Measurements from ENCODE around the gene FIBP.

FIBP gene

DNA sequence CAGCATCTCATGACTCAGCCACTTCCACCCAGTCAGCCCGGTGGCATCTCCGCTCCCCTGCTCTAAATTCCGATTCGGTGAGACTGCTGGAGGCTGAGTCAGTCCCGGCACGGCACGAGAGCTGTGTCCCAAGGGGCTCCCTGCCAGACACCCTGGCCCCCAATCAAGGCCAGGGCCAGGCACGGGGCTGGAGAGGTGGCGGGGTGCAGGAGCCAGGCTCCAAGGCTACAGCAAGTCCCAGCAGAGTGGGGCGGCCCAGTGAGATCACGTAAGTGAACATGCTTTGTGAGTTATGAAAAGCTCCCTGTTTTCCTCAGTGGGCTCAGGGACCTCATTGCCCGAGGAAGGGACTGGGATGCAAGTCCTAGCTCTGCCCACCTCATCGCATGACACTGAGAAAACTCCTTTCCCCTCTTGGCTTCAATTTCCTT is 27.6 kb upstream of the FIBP start:
- H3K4me1 ChIP-seq (ENCODE audit: insufficient read depth, poor library complexity, severe bottlenecking) = peaks cover 74% of the 10 kb centered on the region
- DNase-seq (ENCODE audit: low spot score) = peak; percentile 95
- TF ChIP-seq CTCF (IDR thresholded peaks at IDR 0.05; ENCODE audit: poor library complexity, severe bottlenecking) = no peak
- H3K27me3 ChIP-seq (ENCODE audit: insufficient read depth, poor library complexity, severe bottlenecking) = no peaks in the 10 kb centered on the region
- peaks cover 23% of the 10 kb centered on the region; the same call in 1 of the 2 replicates for H3K36me3 ChIP-seq (ENCODE audit: low read depth)
- ATAC-seq (ENCODE audit: low read depth) = peak; percentile 71
- peak overlapping the region; percentile 98 for H3K27ac ChIP-seq (ENCODE audit: poor library complexity, severe bottlenecking)
- no peaks in the 10 kb centered on the region for H3K9me3 ChIP-seq (ENCODE audit: severe bottlenecking)
- peak overlapping the region; percentile 18 for H3K4me3 ChIP-seq (ENCODE audit: severe bottlenecking)

DNA sequence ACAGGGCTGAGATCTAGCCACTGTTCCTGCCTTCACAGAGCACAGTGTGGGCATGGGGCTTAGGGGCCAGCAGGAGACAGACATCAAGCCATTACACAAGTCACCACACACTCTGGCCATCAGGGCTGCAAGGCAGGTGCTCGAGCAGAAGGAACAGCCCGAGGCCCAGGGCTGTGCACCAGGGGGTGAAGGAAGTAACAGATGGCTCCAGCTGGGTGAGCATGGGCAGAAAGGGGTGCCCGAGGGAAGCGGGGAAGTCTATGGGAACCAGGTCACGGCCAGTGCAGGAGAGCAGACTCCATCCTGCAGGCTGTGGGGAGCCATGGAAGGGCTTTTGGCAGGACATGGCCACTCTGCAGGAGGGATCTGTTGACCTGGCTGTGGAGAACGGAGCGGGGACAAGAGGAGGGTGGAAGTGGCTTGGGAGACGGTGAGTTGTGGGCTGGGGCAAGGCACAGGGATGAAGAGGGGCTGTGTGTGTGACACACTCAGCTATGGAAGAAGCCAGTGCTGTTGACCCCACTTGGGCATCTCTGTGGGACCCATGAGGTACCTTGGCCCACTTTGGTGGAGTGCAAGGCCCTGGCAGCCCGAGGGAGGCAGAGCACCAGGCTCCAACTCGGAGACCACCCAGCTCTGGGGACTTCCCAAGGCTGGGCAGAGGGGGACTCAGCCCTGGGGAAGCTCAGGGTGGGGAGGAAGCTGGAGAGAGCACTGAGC is 27.0 kb upstream of the FIBP start:
- peak overlapping the region; percentile 98 for H3K27ac ChIP-seq (ENCODE audit: poor library complexity, severe bottlenecking)
- ATAC-seq (ENCODE audit: low read depth) (peak; percentile 0; the same call in 1 of the 3 replicates), DNase-seq (ENCODE audit: low spot score) (no peak)
- H3K27me3 ChIP-seq (ENCODE audit: insufficient read depth, poor library complexity, severe bottlenecking) = no peaks in the 10 kb centered on the region
- no peak overlapping the region for H3K4me3 ChIP-seq (ENCODE audit: severe bottlenecking)
- H3K9me3 ChIP-seq (ENCODE audit: severe bottlenecking) = no peaks in the 10 kb centered on the region
- peaks cover 19% of the 10 kb centered on the region; the same call in 1 of the 2 replicates for H3K36me3 ChIP-seq (ENCODE audit: low read depth)
- TF ChIP-seq CTCF (IDR thresholded peaks at IDR 0.05; ENCODE audit: poor library complexity, severe bottlenecking) = no peak
- peaks cover 68% of the 10 kb centered on the region for H3K4me1 ChIP-seq (ENCODE audit: insufficient read depth, poor library complexity, severe bottlenecking)

GRCh38 chr11:65912845-65913244 is 24.6 kb upstream of the FIBP start:
- ATAC-seq (ENCODE audit: low read depth) = peak; percentile 2; the same call in 1 of the 3 replicates
- Histone ChIP-seq H3K27me3 (ENCODE audit: insufficient read depth, poor library complexity, severe bottlenecking) (no peaks in the 10 kb centered on the region), H3K27ac (ENCODE audit: poor library complexity, severe bottlenecking) (peak overlapping the region; percentile 98), H3K36me3 (ENCODE audit: low read depth) (peaks cover 13% of the 10 kb centered on the region; the same call in 1 of the 2 replicates), H3K4me1 (ENCODE audit: insufficient read depth, poor library complexity, severe bottlenecking) (peaks cover 63% of the 10 kb centered on the region), H3K9me3 (ENCODE audit: severe bottlenecking) (no peaks in the 10 kb centered on the region), H3K4me3 (ENCODE audit: severe bottlenecking) (no peak overlapping the region)
- peak; percentile 85 for DNase-seq (ENCODE audit: low spot score)
- no peak for TF ChIP-seq CTCF (IDR thresholded peaks at IDR 0.05; ENCODE audit: poor library complexity, severe bottlenecking)

DNA sequence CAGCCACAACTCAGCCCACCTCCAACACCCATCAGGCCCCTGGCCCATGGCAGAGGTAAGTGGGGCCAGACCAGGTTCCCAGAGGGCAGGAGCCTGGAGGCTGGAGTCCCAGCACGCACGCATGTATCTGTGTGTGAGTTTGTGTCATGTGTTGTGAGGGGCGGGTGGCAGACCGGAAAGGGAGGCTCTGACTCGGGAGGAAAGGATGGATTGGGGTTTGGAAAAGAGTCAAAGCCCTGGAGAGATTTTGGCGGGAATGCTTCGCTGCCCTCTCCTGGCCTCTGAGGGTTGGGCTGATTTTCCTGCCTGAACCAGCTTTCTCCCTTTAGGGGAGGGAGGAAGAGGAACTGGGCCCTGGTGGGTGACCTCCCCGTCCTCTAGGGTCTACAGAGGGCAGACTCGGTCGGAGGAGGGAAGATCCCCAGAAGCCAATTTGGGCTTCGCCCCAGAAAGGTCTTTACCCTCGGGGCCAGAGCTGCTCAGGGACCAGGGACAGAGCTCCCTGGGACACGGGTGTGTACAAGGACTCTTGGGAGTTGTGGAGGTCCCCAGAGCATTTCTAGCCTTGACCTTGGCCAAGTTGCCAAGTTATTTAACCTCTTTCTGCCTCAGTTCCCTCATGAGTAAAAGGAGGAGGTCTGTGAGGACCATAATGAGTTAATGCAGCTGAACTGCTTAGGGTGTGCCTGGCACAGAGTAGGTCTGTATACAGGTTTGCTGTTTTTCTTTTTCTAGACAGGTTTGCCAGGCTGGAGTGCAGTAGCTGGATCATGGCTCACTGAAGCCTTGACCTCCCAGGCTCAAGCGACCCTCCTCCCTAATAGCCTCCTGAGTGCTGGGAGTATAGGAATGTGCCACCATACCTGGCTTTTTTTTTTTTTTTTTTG is 23.7 kb upstream of the FIBP start:
- Histone ChIP-seq H3K27ac (ENCODE audit: poor library complexity, severe bottlenecking) (peak overlapping the region; percentile 98), H3K27me3 (ENCODE audit: insufficient read depth, poor library complexity, severe bottlenecking) (no peaks in the 10 kb centered on the region), H3K4me1 (ENCODE audit: insufficient read depth, poor library complexity, severe bottlenecking) (peaks cover 54% of the 10 kb centered on the region), H3K4me3 (ENCODE audit: severe bottlenecking) (no peak overlapping the region), H3K9me3 (ENCODE audit: severe bottlenecking) (no peaks in the 10 kb centered on the region), H3K36me3 (ENCODE audit: low read depth) (peaks cover 4% of the 10 kb centered on the region; the same call in 1 of the 2 replicates)
- peak; percentile 74 for TF ChIP-seq CTCF (IDR thresholded peaks at IDR 0.05; ENCODE audit: poor library complexity, severe bottlenecking)
- peak; percentile 53 for ATAC-seq (ENCODE audit: low read depth)
- DNase-seq (ENCODE audit: low spot score) = peak; percentile 86
